Endothelial cell of umbilical vein (primary cell): Measurements from ENCODE around the gene MIGA1. TPM values are rescaled to one million over a fixed set of nuclear protein-coding genes. Genes with fewer than 3 reads are reported as not detected.

ENCODE experiments used
- BruUV-seq: library from RNA; stranded (reverse); fragments of 400-500 nt; replicated peaks from 2 replicates; lab custom pipeline; 2021; lab: Mats Ljungman, UMichigan
- CTCF ChIA-PET: fragments of 300-600, 350-600 bp; sonication (Branson Sonifier 250); formaldehyde crosslinking; loops from one replicate; lab custom pipeline; 2021; ENCODE audit warnings: antibody characterized with exemption, inconsistent platforms; lab: Charles Lee
- POLR2A ChIA-PET: fragments of 300-600, 350-600 bp; sonication (Branson Sonifier 250); formaldehyde crosslinking; loops from one replicate; lab custom pipeline; 2021; ENCODE audit warnings: antibody characterized with exemption, inconsistent platforms; lab: Charles Lee
- DNase-seq: peaks from one replicate; pipeline ENCODE4 v3.0.0-alpha.2; 2011; ENCODE audit warnings: low read depth, low spot score
- FAIRE-seq: peaks from 2 replicates; lab custom pipeline; 2011; peaks lifted over from hg19 to GRCh38; lab: Jason Lieb, UNC
- H2AFZ ChIP-seq: 2 replicates; pipeline ENCODE4 v1.6.0; 2012; ENCODE audit warnings: low read depth, low read length, control low read depth, inconsistent platforms
- H3K27ac ChIP-seq: 2 replicates; pipeline ENCODE4 v1.5.1; 2011; ENCODE audit warnings: low read depth, mild to moderate bottlenecking, control low read depth, low read length, moderate library complexity; ENCODE audit not compliant: insufficient read depth
- H3K27me3 ChIP-seq, 2 experiments: 2 replicates each; pipeline versions ENCODE4 v1.6.0 to v1.6.1; 2011; ENCODE audit warnings: low read length in 2 of 2, mixed read lengths in 1 of 2; ENCODE audit not compliant: control insufficient read depth in 2 of 2, insufficient read depth in 2 of 2
- H3K36me3 ChIP-seq, 2 experiments: 2 replicates in 1 of 2; 3 replicates in 1 of 2; pipeline ENCODE4 v1.5.1; 2011; ENCODE audit warnings: low read length in 2 of 2, mild to moderate bottlenecking in 1 of 2, moderate library complexity in 1 of 2; ENCODE audit not compliant: control insufficient read depth in 2 of 2, insufficient read depth in 2 of 2; ENCODE audit errors: extremely low read depth in 1 of 2
- H3K4me1 ChIP-seq: 3 replicates; pipeline ENCODE4 v1.5.1; 2011; ENCODE audit warnings: mild to moderate bottlenecking, low read length; ENCODE audit not compliant: control insufficient read depth, insufficient read depth; ENCODE audit errors: extremely low read depth
- H3K4me2 ChIP-seq: 2 replicates; pipeline ENCODE4 v1.6.1; 2011; ENCODE audit warnings: low read length, control low read depth, mixed read lengths; ENCODE audit not compliant: insufficient read depth
- H3K4me3 ChIP-seq, 3 experiments: fragments of 200-600 bp in 1 of 3; sonication (generic), shearing (Covaris generic) in 1 of 3; replicated peaks in 1 of 3; 2 replicates each; pipeline ENCODE4 v1.5.1; 2011 to 2016; ENCODE audit warnings: control low read depth in 3 of 3, low read length in 3 of 3, mild to moderate bottlenecking in 2 of 3, inconsistent platforms in 1 of 3, low read depth in 1 of 3, moderate library complexity in 1 of 3; ENCODE audit not compliant: insufficient read depth in 1 of 3
- H3K79me2 ChIP-seq: 2 replicates; pipeline ENCODE4 v1.6.0; 2012; ENCODE audit warnings: low read length, inconsistent platforms; ENCODE audit not compliant: control insufficient read depth, insufficient read depth
- H3K9ac ChIP-seq: replicated peaks from 2 replicates; pipeline ENCODE3; 2011; ENCODE audit warnings: low read length, control low read depth; ENCODE audit not compliant: insufficient read depth; ENCODE audit errors: extremely low read depth
- H3K9me1 ChIP-seq: replicated peaks from 3 replicates; pipeline ENCODE4 v1.6.0; 2011; ENCODE audit warnings: mild to moderate bottlenecking, low read length; ENCODE audit not compliant: control insufficient read depth, insufficient read depth; ENCODE audit errors: extremely low read depth
- H3K9me3 ChIP-seq: replicated peaks from 2 replicates; pipeline ENCODE4 v1.5.1; 2012; ENCODE audit warnings: low read length, inconsistent platforms; ENCODE audit not compliant: control insufficient read depth, insufficient read depth
- H4K20me1 ChIP-seq: replicated peaks from 2 replicates; pipeline ENCODE3; 2011; ENCODE audit warnings: mild to moderate bottlenecking, low read length; ENCODE audit not compliant: control insufficient read depth, insufficient read depth; ENCODE audit errors: extremely low read depth
- EZH2 ChIP-seq: IDR thresholded peaks from 2 replicates; pipeline ENCODE4 v1.6.1; 2012; ENCODE audit warnings: borderline replicate concordance, low read depth, mild to moderate bottlenecking, moderate library complexity, low read length, inconsistent platforms; ENCODE audit not compliant: severe bottlenecking
- FOS ChIP-seq: IDR thresholded peaks from 2 replicates; pipeline ENCODE4 v1.6.1; 2011; ENCODE audit warnings: mild to moderate bottlenecking, low read length, moderate library complexity, borderline replicate concordance; ENCODE audit not compliant: insufficient read depth
- GATA2 ChIP-seq: IDR thresholded peaks from 2 replicates; pipeline ENCODE4 v1.7.0; 2011; ENCODE audit warnings: low read depth, mild to moderate bottlenecking, moderate library complexity, mixed read lengths, low read length; ENCODE audit not compliant: insufficient read length, insufficient read depth
- JUN ChIP-seq: IDR thresholded peaks from 2 replicates; pipeline ENCODE4 v1.6.1; 2011; ENCODE audit warnings: borderline replicate concordance, low read depth; ENCODE audit not compliant: insufficient read length, insufficient read depth
- MAX ChIP-seq: IDR thresholded peaks from 2 replicates; pipeline ENCODE4 v1.6.1; 2011; ENCODE audit not compliant: insufficient read depth, insufficient read length
- MYC ChIP-seq: IDR thresholded peaks from one replicate; pipeline ENCODE4 v1.6.1; 2011; ENCODE audit warnings: mild to moderate bottlenecking, low read depth, low read length
- POLR2A ChIP-seq: IDR thresholded peaks from 2 replicates; pipeline ENCODE4 v1.6.1; 2012; ENCODE audit warnings: low read depth, mild to moderate bottlenecking, control low read depth, low read length
- POLR2AphosphoS5 ChIP-seq: IDR thresholded peaks from 2 replicates; pipeline ENCODE4 v1.6.1; 2012; ENCODE audit warnings: low read depth, mild to moderate bottlenecking, control low read depth, low read length, moderate library complexity; ENCODE audit not compliant: insufficient read depth
- dilution Hi-C: fragments of 300-500 bp; cut with MboI; formaldehyde crosslinking; loops from one replicate; pipeline ENCODE4 v1.15.0; 2019; ENCODE audit warnings: low sequenced_read_pairs; ENCODE audit not compliant: extremely low pct_ligation_motif_present
- intact Hi-C: fragments of 100-400 bp; cut with micrococcal nuclease; formaldehyde crosslinking; loops from one replicate; pipeline ENCODE4 v1.10.0; 2022
- polyA plus RNA-seq, 4 experiments: library from polyadenylated mRNA; depleted of rRNA in 3 of 4; stranded (reverse) in 3 of 4; unstranded in 1 of 4; fragments of >200 nt; gene quantifications; 2 replicates each; pipeline versions ENCODE4 v1.2.1 to v1.2.3, GENCODE V29; 2011 to 2012; ENCODE audit warnings: missing spikeins in 1 of 4
- total RNA-seq: library from RNA; stranded (reverse); gene quantifications from 2 replicates; pipeline ENCODE4 v1.2.3, GENCODE V29; 2021
- TF ChIP-seq, protein P1 (sequence below), 2 donors: IDR thresholded peaks; 1 replicate in 1 of 2; 2 replicates in 1 of 2; pipeline ENCODE4 v1.5.1; 2011; ENCODE audit warnings: low read length in 2 of 2, mild to moderate bottlenecking in 2 of 2, moderate library complexity in 2 of 2, control low read depth in 1 of 2, inconsistent platforms in 1 of 2, low read depth in 1 of 2; ENCODE audit not compliant: insufficient read depth in 1 of 2; ENCODE audit errors: extremely low read depth in 1 of 2

MIGA1 gene
- total and polyA plus RNA-seq, 2 donors (not counting 3 experiments of a cell fraction or from before 2014, with no cell fraction given): 2.8 to 14.6 TPM

- ChIA-PET CTCF (interaction anchor here (1.0 to 1.9 kb wide), 5 partner anchors 18 to 317 kb away, joined by 3 to 8 read pairs (median 8); partner anchors contain the start of gene MIGA1), POLR2A (interaction anchor here (1.3 kb wide), 1 partner anchor 181 kb away, joined by 4 read pairs; the partner anchor contains the start of gene FUBP1)
- Histone ChIP-seq H3K9me1 (no peaks in the 10 kb centered on the region), H3K9me3 (no peaks in the 10 kb centered on the region), H3K79me2 (peaks cover 3% of the 10 kb centered on the region), H3K4me2 (no peak overlapping the region), H3K4me3 (no peak overlapping the region), H3K36me3 (peaks cover 3% of the 10 kb centered on the region in 2 experiments), H3K9ac (no peak overlapping the region), H3K27ac (peak overlapping the region; percentile 49), H3K27me3 (no peaks in the 10 kb centered on the region), H4K20me1 (no peaks in the 10 kb centered on the region), H3K4me1 (peaks cover 22% of the 10 kb centered on the region), H2AFZ (no peak overlapping the region)
- no TSS peak for BruUV-seq
- DNase-seq: peak; percentile 81
- TF ChIP-seq, protein P1, sequence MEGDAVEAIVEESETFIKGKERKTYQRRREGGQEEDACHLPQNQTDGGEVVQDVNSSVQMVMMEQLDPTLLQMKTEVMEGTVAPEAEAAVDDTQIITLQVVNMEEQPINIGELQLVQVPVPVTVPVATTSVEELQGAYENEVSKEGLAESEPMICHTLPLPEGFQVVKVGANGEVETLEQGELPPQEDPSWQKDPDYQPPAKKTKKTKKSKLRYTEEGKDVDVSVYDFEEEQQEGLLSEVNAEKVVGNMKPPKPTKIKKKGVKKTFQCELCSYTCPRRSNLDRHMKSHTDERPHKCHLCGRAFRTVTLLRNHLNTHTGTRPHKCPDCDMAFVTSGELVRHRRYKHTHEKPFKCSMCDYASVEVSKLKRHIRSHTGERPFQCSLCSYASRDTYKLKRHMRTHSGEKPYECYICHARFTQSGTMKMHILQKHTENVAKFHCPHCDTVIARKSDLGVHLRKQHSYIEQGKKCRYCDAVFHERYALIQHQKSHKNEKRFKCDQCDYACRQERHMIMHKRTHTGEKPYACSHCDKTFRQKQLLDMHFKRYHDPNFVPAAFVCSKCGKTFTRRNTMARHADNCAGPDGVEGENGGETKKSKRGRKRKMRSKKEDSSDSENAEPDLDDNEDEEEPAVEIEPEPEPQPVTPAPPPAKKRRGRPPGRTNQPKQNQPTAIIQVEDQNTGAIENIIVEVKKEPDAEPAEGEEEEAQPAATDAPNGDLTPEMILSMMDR (IDR thresholded peaks at IDR 0.05; ENCODE audit: extremely low read depth in 1 of 2, insufficient read depth in 1 of 2, low read depth in 1 of 2, low read length in 2 of 2): no peak
- TF ChIP-seq MAX (no peak), FOS (no peak), JUN (no peak), POLR2AphosphoS5 (no peak), EZH2 (no peak), GATA2 (no peak), POLR2A (no peak), MYC (no peak)
- dilution Hi-C loops (no loop called here), intact Hi-C loops (no loop called here)
- peak; percentile 57 for FAIRE-seq
These were observed 18.5 kb downstream of the MIGA1 start for GRCh38 chr1:77797991-77798390.
